Measurements from ENCODE around the gene GSTT2.
A peak's percentile ranks its signal among the peaks of the same experiment; 100 is the strongest.

Gene GSTT2

DNA sequence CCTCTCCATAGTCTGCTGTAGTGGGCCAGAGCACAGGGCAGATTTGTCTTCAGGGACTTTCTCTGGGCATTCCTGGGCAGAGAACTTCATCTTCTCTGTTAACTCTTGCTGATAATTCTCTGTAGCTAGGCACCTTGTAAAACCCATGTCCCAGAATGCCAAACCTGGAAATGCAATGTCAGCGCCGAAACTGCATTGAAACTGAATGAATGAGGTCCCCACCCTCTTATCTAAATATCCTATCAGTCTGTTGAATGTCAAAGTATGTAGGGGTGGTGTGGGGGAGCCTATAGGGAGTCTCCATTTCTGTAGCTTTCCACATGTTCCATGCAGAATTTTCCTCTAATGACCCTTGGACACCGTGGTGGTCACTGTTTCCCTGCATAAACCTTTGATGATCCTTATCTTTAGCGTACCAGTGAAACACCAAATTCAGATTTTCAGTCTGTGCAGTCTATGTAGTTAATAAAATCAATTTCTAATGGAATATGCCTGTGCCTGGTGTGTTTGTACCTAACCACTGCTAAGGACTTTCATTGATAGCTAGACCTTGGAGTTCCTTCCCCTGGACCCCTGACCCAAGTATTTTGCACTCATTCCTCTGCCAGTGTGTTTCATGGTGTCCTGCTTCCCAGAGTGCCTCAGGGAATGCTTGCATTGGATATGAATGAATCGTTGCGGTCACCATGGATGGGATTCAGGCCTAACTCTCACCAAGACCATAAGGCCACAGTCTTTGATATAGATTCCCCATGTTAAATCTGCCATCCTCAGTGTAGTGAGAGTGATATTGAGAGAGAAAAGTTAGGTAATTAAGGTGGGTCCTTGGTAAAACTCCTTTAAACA, 28.7 kb downstream of the GSTT2 start:
- H3K4me3 ChIP-seq (ENCODE audit: low read depth, low read length) = no peak overlapping the region

GRCh38 chr22:24009227-24010017, 29.5 kb downstream of the GSTT2 start:
- no peak overlapping the region for H3K4me3 ChIP-seq (ENCODE audit: low read depth, low read length)

- no peak overlapping the region for H3K4me3 ChIP-seq (ENCODE audit: low read depth, low read length)
Measured at GRCh38 chr22:24010018-24010391, 30.1 kb downstream of the GSTT2 start.

DNA sequence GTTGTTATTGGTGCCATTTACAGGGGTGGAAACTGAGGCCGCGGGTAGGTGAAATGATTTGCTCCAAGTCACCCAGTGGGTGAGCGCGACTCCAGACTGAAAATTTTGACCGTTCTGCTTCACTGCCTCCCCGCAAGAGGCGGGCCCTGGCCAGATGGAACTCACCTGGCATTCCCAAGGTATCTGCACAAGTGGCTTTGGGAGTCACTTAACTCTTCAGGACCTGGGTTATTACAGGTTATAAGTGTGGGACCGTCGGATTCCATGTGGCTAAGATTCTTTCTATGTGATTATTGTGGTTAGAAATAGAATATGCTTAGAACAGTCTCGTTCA, 31.8 kb downstream of the GSTT2 start:
- peak overlapping the region; percentile 94 for H3K4me3 ChIP-seq (ENCODE audit: low read depth, low read length)

- H3K4me3 ChIP-seq (ENCODE audit: low read depth, low read length) = no peak overlapping the region
Measured at GRCh38 chr22:24016156-24016555, 36.2 kb downstream of the GSTT2 start.

DNA sequence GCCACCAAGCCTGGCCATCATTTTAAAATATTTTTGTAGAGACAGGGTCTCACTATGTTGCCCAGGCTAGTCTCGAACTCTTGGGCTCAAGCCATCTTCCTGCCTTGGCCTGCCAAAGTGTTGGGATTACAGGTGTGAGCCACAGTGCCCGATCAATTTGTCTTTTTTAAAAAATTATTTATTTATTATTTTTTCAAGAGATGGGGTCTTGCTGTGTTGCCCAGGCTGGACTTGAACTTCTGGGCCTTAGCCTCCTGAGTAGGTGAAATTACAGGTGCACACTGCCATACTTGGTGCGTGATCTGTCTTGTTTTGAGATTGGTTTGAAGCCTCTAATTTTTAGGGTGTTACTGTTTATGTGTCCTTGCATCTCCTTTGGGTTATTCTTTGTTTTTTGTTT, 41.4 kb downstream of the GSTT2 start:
- H3K4me3 ChIP-seq (ENCODE audit: low read depth, low read length) = no peak overlapping the region

DNA sequence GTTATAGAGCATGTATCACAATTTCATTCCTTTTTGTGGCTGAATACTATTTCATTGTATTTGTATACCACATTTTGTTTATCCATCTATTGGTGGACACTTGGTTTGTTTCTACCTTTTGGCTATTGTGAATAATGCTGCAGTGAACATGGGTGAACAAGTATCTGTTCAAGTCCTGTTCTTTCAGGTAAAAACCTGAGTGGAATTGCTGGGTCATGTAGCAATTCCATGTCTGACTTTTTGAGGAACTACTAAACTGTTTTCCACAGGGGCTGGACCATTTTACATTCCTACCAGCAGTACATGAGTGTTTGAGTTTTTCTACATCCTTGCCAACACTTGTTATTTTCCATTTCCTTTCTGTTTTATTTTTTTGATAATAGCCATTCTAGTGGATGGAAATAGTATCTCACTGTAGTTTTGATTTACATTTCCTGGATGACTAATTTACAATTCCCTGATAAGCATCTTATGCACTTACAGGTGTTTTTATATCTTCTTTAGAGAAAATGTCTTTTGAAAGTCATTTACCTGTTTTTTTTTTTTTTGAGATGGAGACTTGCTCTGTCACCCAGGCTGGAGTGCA, 43.4 kb downstream of the GSTT2 start:
- no peak overlapping the region for H3K4me3 ChIP-seq (ENCODE audit: low read depth, low read length)

GRCh38 chr22:24024354-24024753, 44.4 kb downstream of the GSTT2 start:
- H3K4me3 ChIP-seq (ENCODE audit: low read depth, low read length) = no peak overlapping the region

DNA sequence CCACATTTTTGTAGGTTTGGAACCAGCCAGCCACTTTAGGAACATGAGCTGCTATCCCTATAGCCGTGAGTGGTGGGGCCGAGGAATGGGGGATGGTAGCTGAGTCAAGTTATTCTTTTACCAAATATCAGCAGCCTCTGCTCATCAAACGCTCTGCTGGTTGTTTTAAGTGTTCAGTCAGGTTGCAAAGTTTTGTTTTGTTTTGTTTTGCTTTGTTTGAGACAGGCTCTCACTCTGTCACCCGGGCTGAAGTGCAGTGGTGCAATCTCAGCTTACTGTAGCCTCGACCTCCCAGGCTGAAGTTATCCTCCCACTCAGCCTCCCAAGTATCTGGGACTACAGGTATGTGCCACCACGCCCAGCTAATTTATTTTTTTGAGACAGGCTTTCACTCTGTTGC, 45.5 kb downstream of the GSTT2 start:
- no peak overlapping the region for H3K4me3 ChIP-seq (ENCODE audit: low read depth, low read length)

- no peak overlapping the region for H3K4me3 ChIP-seq (ENCODE audit: low read depth, low read length)
Measured at GRCh38 chr22:24026056-24026455, 46.1 kb downstream of the GSTT2 start.

GRCh38 chr22:24026733-24027132, 46.8 kb downstream of the GSTT2 start:
- no peak overlapping the region for H3K4me3 ChIP-seq (ENCODE audit: low read depth, low read length)

DNA sequence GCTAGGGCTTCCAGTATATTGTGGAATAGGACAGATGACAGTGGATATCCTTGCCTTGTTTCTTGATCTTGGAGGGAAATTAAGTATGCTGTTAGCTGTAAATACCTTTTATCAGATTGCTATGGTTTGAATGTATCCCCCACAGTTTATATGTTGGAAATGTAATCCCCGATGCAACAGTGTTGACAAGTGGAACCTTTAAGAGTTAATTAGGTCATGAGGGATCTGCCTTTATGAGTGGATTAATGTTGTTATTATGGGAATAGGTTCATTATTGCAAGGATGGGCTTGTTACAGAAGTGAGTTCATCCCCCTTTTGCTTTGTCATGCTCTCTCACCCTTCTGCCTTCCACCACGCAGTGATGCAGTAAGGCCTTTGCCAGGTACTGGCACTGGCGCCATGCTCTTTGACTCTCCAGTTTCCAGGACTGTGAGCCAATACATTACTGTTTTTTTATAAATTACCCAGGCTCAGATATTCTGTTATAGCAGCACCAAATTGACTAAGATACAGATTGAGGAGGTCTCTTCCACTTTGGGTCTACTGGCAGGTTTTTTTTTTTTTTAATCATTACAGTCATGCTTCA, 47.5 kb downstream of the GSTT2 start:
- no peak overlapping the region for H3K4me3 ChIP-seq (ENCODE audit: low read depth, low read length)

- no peak overlapping the region for H3K4me3 ChIP-seq (ENCODE audit: low read depth, low read length)
Measured at GRCh38 chr22:24027991-24028390, 48.1 kb downstream of the GSTT2 start.

- H3K4me3 ChIP-seq (ENCODE audit: low read depth, low read length) = no peak overlapping the region
Measured at GRCh38 chr22:24028533-24028932, 48.6 kb downstream of the GSTT2 start.

- no peak overlapping the region for H3K4me3 ChIP-seq (ENCODE audit: low read depth, low read length)
Measured at GRCh38 chr22:24029304-24029703, 49.4 kb downstream of the GSTT2 start.

- no peak overlapping the region for H3K4me3 ChIP-seq (ENCODE audit: low read depth, low read length)
Measured at GRCh38 chr22:24030186-24030702, 50.3 kb downstream of the GSTT2 start.

Data from iPS-11a (cell line).